AG09309 (cell line): ENCODE data around the gene CPD.
"Not testable (repeated sequence)": the region's sequence is repeated elsewhere in the genome, so short reads cannot be mapped to it uniquely, and the experiment has no call there.

Experiments used
- DNase-seq: peaks from one replicate; pipeline ENCODE4 v3.0.0-alpha.2; 2010; ENCODE audit warnings: low read depth
- H3K4me3 ChIP-seq: 2 replicates; pipeline ENCODE4 v1.5.1; 2011; ENCODE audit warnings: mild to moderate bottlenecking, low read depth, low read length, moderate library complexity; ENCODE audit not compliant: control insufficient read depth
- CTCF ChIP-seq: IDR thresholded peaks from 2 replicates; pipeline ENCODE4 v1.5.1; 2011; ENCODE audit warnings: mild to moderate bottlenecking, low read depth, low read length, inconsistent platforms; ENCODE audit not compliant: insufficient read depth, control insufficient read depth; ENCODE audit errors: missing control alignments

CPD gene

GRCh38 chr17:30339086-30339485 is 39.6 kb upstream of the CPD start:
- no peak overlapping the region for H3K4me3 ChIP-seq
- DNase-seq: no peak
- no peak for TF ChIP-seq CTCF

- H3K4me3 ChIP-seq: no peak overlapping the region
- TF ChIP-seq CTCF: no peak
- DNase-seq: no peak
These were observed 37.8 kb upstream of the CPD start for GRCh38 chr17:30340801-30341356.

GRCh38 chr17:30341703-30342249 is 37.0 kb upstream of the CPD start:
- DNase-seq: no peak
- no peak overlapping the region for H3K4me3 ChIP-seq
- no peak for TF ChIP-seq CTCF

- not testable (repeated sequence) for H3K4me3 ChIP-seq, DNase-seq
These were observed 35.5 kb upstream of the CPD start for GRCh38 chr17:30343244-30343643.

GRCh38 chr17:30343796-30344195 is 34.9 kb upstream of the CPD start:
- no peak overlapping the region for H3K4me3 ChIP-seq
- DNase-seq: no peak
- no peak for TF ChIP-seq CTCF

- DNase-seq: no peak
- no peak overlapping the region for H3K4me3 ChIP-seq
- TF ChIP-seq CTCF: no peak
These were observed 34.2 kb upstream of the CPD start for GRCh38 chr17:30344283-30345088.

GRCh38 chr17:30345089-30345433 is 33.7 kb upstream of the CPD start:
- H3K4me3 ChIP-seq: no peak overlapping the region
- DNase-seq: no peak
- no peak for TF ChIP-seq CTCF
